CD8-positive, alpha-beta memory T cell (primary cell): ENCODE data around the gene DIAPH3. TPM values are rescaled to one million over a fixed set of nuclear protein-coding genes. Genes with fewer than 3 reads are reported as not detected.

Source experiments
- CTCF ChIA-PET: fragments of 350-600 bp; sonication (Branson Sonifier 250); formaldehyde crosslinking; loops from one replicate; lab custom pipeline; 2021; ENCODE audit warnings: antibody characterized with exemption; lab: Charles Lee
- POLR2A ChIA-PET: fragments of 350-600 bp; sonication (Branson Sonifier 250); formaldehyde crosslinking; loops from one replicate; lab custom pipeline; 2021; ENCODE audit warnings: antibody characterized with exemption; lab: Charles Lee
- DNase-seq, 5 donors: peaks; one replicate each; pipeline versions ENCODE4 v3.0.0 to v3.0.0-alpha.2; 2020 to 2022; ENCODE audit warnings: mixed read lengths in 1 of 5
- H3K27ac ChIP-seq: one replicate; pipeline ENCODE4 v1.7.0; 2013; ENCODE audit warnings: low read depth, mild to moderate bottlenecking, low read length, moderate library complexity
- H3K27me3 ChIP-seq: 2 replicates; pipeline ENCODE4 v1.7.0; 2013; ENCODE audit warnings: low read length, mild to moderate bottlenecking; ENCODE audit not compliant: insufficient read depth, poor library complexity, severe bottlenecking
- H3K36me3 ChIP-seq: 2 replicates; pipeline ENCODE4 v1.7.0; 2013; ENCODE audit warnings: mild to moderate bottlenecking, low read length, moderate library complexity; ENCODE audit not compliant: insufficient read depth
- H3K4me1 ChIP-seq: 2 replicates; pipeline ENCODE4 v1.7.0; 2013; ENCODE audit warnings: mild to moderate bottlenecking, low read length, moderate library complexity; ENCODE audit not compliant: insufficient read depth
- H3K4me3 ChIP-seq: 2 replicates; pipeline ENCODE4 v1.7.0; 2013; ENCODE audit warnings: mild to moderate bottlenecking, low read length
- H3K9me3 ChIP-seq: 2 replicates; pipeline ENCODE4 v1.7.0; 2013; ENCODE audit warnings: mild to moderate bottlenecking, low read length
- H3K27ac Mint-ChIP-seq, 8 donors: one replicate each; pipeline ENCODE4 v1.8.0; 2020 to 2021; ENCODE audit warnings: mixed read lengths in 8 of 8, mild to moderate bottlenecking in 6 of 8, inconsistent platforms in 3 of 8, moderate library complexity in 3 of 8
- H3K27me3 Mint-ChIP-seq, 2 donors: one replicate each; pipeline ENCODE4 v1.8.0; 2020 to 2021; ENCODE audit warnings: mixed read lengths in 2 of 2, mild to moderate bottlenecking in 1 of 2, moderate library complexity in 1 of 2
- H3K36me3 Mint-ChIP-seq, 3 donors: one replicate each; pipeline ENCODE4 v1.8.0; 2020 to 2021; ENCODE audit warnings: mixed read lengths in 3 of 3, inconsistent platforms in 1 of 3, mild to moderate bottlenecking in 1 of 3
- H3K4me1 Mint-ChIP-seq, 3 donors: one replicate each; pipeline ENCODE4 v1.8.0; 2020 to 2021; ENCODE audit warnings: mixed read lengths in 3 of 3, inconsistent platforms in 1 of 3, mild to moderate bottlenecking in 1 of 3
- H3K4me3 Mint-ChIP-seq, 7 donors: one replicate each; pipeline ENCODE4 v1.8.0; 2020 to 2021; ENCODE audit warnings: mixed read lengths in 7 of 7, mild to moderate bottlenecking in 6 of 7, moderate library complexity in 4 of 7, inconsistent platforms in 2 of 7
- H3K9me3 Mint-ChIP-seq, 5 donors: one replicate each; pipeline ENCODE4 v1.8.0; 2020 to 2022; ENCODE audit warnings: mixed read lengths in 5 of 5, mild to moderate bottlenecking in 3 of 5, moderate library complexity in 2 of 5, inconsistent platforms in 1 of 5
- polyA plus RNA-seq: library from polyadenylated mRNA; unstranded; fragments of 300-500 nt; fragmentation: Illumina TruSeq; gene quantifications from one replicate; pipeline ENCODE4 v1.2.3, GENCODE V29; 2021
- total RNA-seq, 2 experiments: library from RNA; stranded (reverse); gene quantifications; one replicate each; pipeline ENCODE4 v1.2.3, GENCODE V29; 2021

DIAPH3 gene
- total and polyA plus RNA-seq, 3 experiments from 2014 or later = 0.08 to 15.4 (median 14.6) TPM

GRCh38 chr13:59790626-59791025, 373.1 kb downstream of the DIAPH3 start:
- no peaks in the 10 kb centered on the region for H3K4me1 ChIP-seq
- no peaks in the 10 kb centered on the region for H3K36me3 ChIP-seq
- Mint-ChIP-seq H3K36me3 (no peaks in the 10 kb centered on the region), H3K4me3 (no peak overlapping the region), H3K4me1 (no peaks in the 10 kb centered on the region), H3K9me3 (no peaks in the 10 kb centered on the region), H3K27me3 (no peaks in the 10 kb centered on the region), H3K27ac (no peak overlapping the region)
- CTCF ChIA-PET = no interaction called here
- H3K9me3 ChIP-seq = no peaks in the 10 kb centered on the region
- no peak overlapping the region for H3K4me3 ChIP-seq
- no peak for DNase-seq
- no peak overlapping the region for H3K27ac ChIP-seq
- no peaks in the 10 kb centered on the region for H3K27me3 ChIP-seq
- POLR2A ChIA-PET = no interaction called here

GRCh38 chr13:59789558-59789957, 374.2 kb downstream of the DIAPH3 start:
- H3K36me3 Mint-ChIP-seq = no peaks in the 10 kb centered on the region
- H3K4me1 ChIP-seq = no peaks in the 10 kb centered on the region
- no peaks in the 10 kb centered on the region for H3K27me3 ChIP-seq
- POLR2A ChIA-PET = no interaction called here
- no peaks in the 10 kb centered on the region for H3K9me3 Mint-ChIP-seq
- H3K9me3 ChIP-seq = no peaks in the 10 kb centered on the region
- H3K27me3 Mint-ChIP-seq = no peaks in the 10 kb centered on the region
- H3K27ac Mint-ChIP-seq = no peak overlapping the region
- no peaks in the 10 kb centered on the region for H3K4me1 Mint-ChIP-seq
- CTCF ChIA-PET = no interaction called here
- no peak overlapping the region for H3K27ac ChIP-seq
- H3K4me3 Mint-ChIP-seq = no peak overlapping the region
- DNase-seq = no peak
- H3K4me3 ChIP-seq = no peak overlapping the region
- H3K36me3 ChIP-seq = no peaks in the 10 kb centered on the region

- H3K36me3 Mint-ChIP-seq = no peaks in the 10 kb centered on the region
- no peak overlapping the region for H3K27ac Mint-ChIP-seq
- H3K4me1 Mint-ChIP-seq = no peaks in the 10 kb centered on the region
- Histone ChIP-seq H3K27ac (no peak overlapping the region), H3K9me3 (no peaks in the 10 kb centered on the region), H3K4me3 (no peak overlapping the region), H3K4me1 (no peaks in the 10 kb centered on the region), H3K36me3 (no peaks in the 10 kb centered on the region), H3K27me3 (no peaks in the 10 kb centered on the region)
- DNase-seq = no peak
- ChIA-PET CTCF (no interaction called here), POLR2A (no interaction called here)
- no peaks in the 10 kb centered on the region for H3K9me3 Mint-ChIP-seq
- H3K27me3 Mint-ChIP-seq = no peaks in the 10 kb centered on the region
- no peak overlapping the region for H3K4me3 Mint-ChIP-seq
Measured at GRCh38 chr13:59787679-59788078, 376.0 kb downstream of the DIAPH3 start.

- Mint-ChIP-seq H3K4me1 (no peaks in the 10 kb centered on the region), H3K27me3 (no peaks in the 10 kb centered on the region), H3K4me3 (no peak overlapping the region), H3K9me3 (no peaks in the 10 kb centered on the region), H3K36me3 (no peaks in the 10 kb centered on the region), H3K27ac (no peak overlapping the region)
- no peaks in the 10 kb centered on the region for H3K9me3 ChIP-seq
- no peaks in the 10 kb centered on the region for H3K27me3 ChIP-seq
- no peak overlapping the region for H3K4me3 ChIP-seq
- DNase-seq = no peak
- ChIA-PET POLR2A (no interaction called here), CTCF (no interaction called here)
- no peaks in the 10 kb centered on the region for H3K4me1 ChIP-seq
- H3K27ac ChIP-seq = no peak overlapping the region
- H3K36me3 ChIP-seq = no peaks in the 10 kb centered on the region
Measured at GRCh38 chr13:59782696-59783095, 381.0 kb downstream of the DIAPH3 start.

DNA sequence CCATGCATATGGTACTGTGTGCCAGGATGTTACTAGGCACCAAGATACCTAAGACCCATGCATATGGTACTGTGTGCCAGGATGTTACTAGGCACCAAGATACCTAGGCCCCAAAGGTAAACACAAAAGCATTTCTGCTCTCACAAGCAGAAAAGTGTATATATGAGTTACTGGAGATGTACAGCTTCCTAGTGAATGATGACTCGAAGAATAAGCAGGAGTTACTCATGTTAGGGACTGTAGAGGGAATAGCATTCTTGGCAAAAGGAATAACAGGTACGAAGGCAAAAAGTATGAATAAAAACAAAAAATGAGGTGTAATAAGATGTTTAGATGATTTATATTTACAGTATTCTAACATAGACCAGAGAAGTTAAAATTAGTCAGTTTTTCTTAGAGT, 383.7 kb downstream of the DIAPH3 start:
- CTCF ChIA-PET = no interaction called here
- Histone ChIP-seq H3K27me3 (no peaks in the 10 kb centered on the region), H3K4me3 (no peak overlapping the region), H3K36me3 (no peaks in the 10 kb centered on the region), H3K27ac (no peak overlapping the region), H3K9me3 (no peaks in the 10 kb centered on the region), H3K4me1 (no peaks in the 10 kb centered on the region)
- POLR2A ChIA-PET = no interaction called here
- H3K4me1 Mint-ChIP-seq = no peaks in the 10 kb centered on the region
- no peaks in the 10 kb centered on the region for H3K36me3 Mint-ChIP-seq
- H3K9me3 Mint-ChIP-seq = no peaks in the 10 kb centered on the region
- no peak overlapping the region for H3K27ac Mint-ChIP-seq
- DNase-seq = no peak
- H3K27me3 Mint-ChIP-seq = no peaks in the 10 kb centered on the region
- H3K4me3 Mint-ChIP-seq = no peak overlapping the region

GRCh38 chr13:59776924-59777690, 386.6 kb downstream of the DIAPH3 start:
- Histone ChIP-seq H3K27me3 (no peaks in the 10 kb centered on the region), H3K4me1 (no peaks in the 10 kb centered on the region), H3K4me3 (no peak overlapping the region), H3K27ac (no peak overlapping the region), H3K36me3 (no peaks in the 10 kb centered on the region), H3K9me3 (no peaks in the 10 kb centered on the region)
- Mint-ChIP-seq H3K27ac (no peak overlapping the region), H3K36me3 (no peaks in the 10 kb centered on the region), H3K4me3 (no peak overlapping the region), H3K4me1 (no peaks in the 10 kb centered on the region), H3K9me3 (no peaks in the 10 kb centered on the region), H3K27me3 (no peaks in the 10 kb centered on the region)
- CTCF ChIA-PET = no interaction called here
- no peak for DNase-seq
- POLR2A ChIA-PET = no interaction called here

DNA sequence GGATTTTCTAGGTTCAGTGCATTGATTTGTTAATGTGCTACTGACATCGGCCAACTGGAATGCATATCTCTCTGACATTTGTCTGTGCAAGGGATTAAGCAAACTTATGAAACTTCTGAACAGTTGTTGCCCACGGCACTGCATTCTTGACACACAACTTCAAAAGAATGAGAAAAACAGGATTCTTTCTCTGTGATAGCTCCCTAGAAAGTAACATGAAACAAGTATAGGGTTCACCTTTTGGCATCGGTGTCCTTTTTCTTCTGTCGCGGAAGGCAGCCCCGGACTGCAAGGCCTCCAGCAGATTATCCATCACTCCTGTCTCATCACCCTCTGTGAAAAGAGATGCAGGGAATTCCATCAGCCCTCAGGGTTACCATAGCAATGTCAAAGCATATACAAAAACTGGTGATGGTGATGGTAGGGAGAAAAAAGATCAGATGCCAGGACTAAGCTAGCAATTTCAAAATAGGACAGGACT, 389.2 kb downstream of the DIAPH3 start:
- Mint-ChIP-seq H3K27ac (no peak overlapping the region), H3K36me3 (no peaks in the 10 kb centered on the region), H3K27me3 (peaks cover 0 to under 1% of the 10 kb centered on the region in 2 donors), H3K4me3 (no peak overlapping the region), H3K9me3 (peaks cover 0 to under 1% (median 0%) of the 10 kb centered on the region in 5 donors), H3K4me1 (no peaks in the 10 kb centered on the region)
- ChIA-PET CTCF (no interaction called here), POLR2A (no interaction called here)
- no peak overlapping the region for H3K27ac ChIP-seq
- no peaks in the 10 kb centered on the region for H3K36me3 ChIP-seq
- H3K27me3 ChIP-seq = no peaks in the 10 kb centered on the region
- H3K4me3 ChIP-seq = no peak overlapping the region
- H3K9me3 ChIP-seq = no peaks in the 10 kb centered on the region
- no peak for DNase-seq
- H3K4me1 ChIP-seq = no peaks in the 10 kb centered on the region

GRCh38 chr13:59771272-59771671, 392.5 kb downstream of the DIAPH3 start:
- CTCF ChIA-PET = no interaction called here
- no peak for DNase-seq
- Mint-ChIP-seq H3K27me3 (peaks cover 0 to 2% of the 10 kb centered on the region in 2 donors), H3K36me3 (no peaks in the 10 kb centered on the region), H3K27ac (no peak overlapping the region), H3K4me1 (no peaks in the 10 kb centered on the region), H3K4me3 (no peak overlapping the region), H3K9me3 (peaks cover 0 to 3% (median 0%) of the 10 kb centered on the region in 5 donors)
- H3K4me3 ChIP-seq = no peak overlapping the region
- no peaks in the 10 kb centered on the region for H3K9me3 ChIP-seq
- POLR2A ChIA-PET = no interaction called here
- no peak overlapping the region for H3K27ac ChIP-seq
- no peaks in the 10 kb centered on the region for H3K36me3 ChIP-seq
- H3K4me1 ChIP-seq = no peaks in the 10 kb centered on the region
- H3K27me3 ChIP-seq = no peaks in the 10 kb centered on the region
